Gastrocnemius medialis (tissue), 4 donors: Measurements from ENCODE around the gene PRAMEF5.
"Not testable (repeated sequence)": the region's sequence is repeated elsewhere in the genome, so short reads cannot be mapped to it uniquely, and the experiment has no call there.

Experiments
- CTCF ChIP-seq, 5 experiments: fragments of 450-650 bp in 3 of 5; fragments of 200-600 bp in 2 of 5; sonication (generic) in 2 of 5; IDR thresholded peaks in 4 of 5; conservative IDR thresholded peaks in 1 of 5; 1 replicate in 4 of 5; 2 replicates in 1 of 5; pipeline ENCODE4 v1.5.1; 2016 to 2019; ENCODE audit warnings: antibody characterized with exemption in 5 of 5, mild to moderate bottlenecking in 3 of 5, moderate library complexity in 3 of 5
- POLR2A ChIP-seq, 2 donors: fragments of 450-650 bp; IDR thresholded peaks; one replicate each; pipeline ENCODE4 v1.6.1; 2017; ENCODE audit warnings: antibody characterized with exemption in 2 of 2, mild to moderate bottlenecking in 2 of 2, moderate library complexity in 2 of 2

GRCh38 chr1:13243536-13244263 lies 10.3 kb upstream of the PRAMEF5 start:
- TF ChIP-seq CTCF (IDR thresholded peaks at IDR 0.05 in 4 of 5, conservative IDR thresholded peaks at IDR 0.05 in 1 of 5); POLR2A (IDR thresholded peaks at IDR 0.05): not testable (repeated sequence)
